Ovary (tissue), 3 donors: ENCODE measurements around the gene ARHGEF26.

Experiments
- EP300 ChIP-seq: sonication (generic); formaldehyde crosslinking; IDR thresholded peaks from one replicate; pipeline ENCODE4 v1.6.1; 2017; ENCODE audit warnings: antibody characterized with exemption
- POLR2A ChIP-seq: fragments of 450-650 bp; IDR thresholded peaks from one replicate; pipeline ENCODE4 v1.6.1; 2017; ENCODE audit warnings: antibody characterized with exemption, mild to moderate bottlenecking, moderate library complexity
- TF ChIP-seq, protein P1 (sequence below), 3 donors: fragments of 450-650 bp in 2 of 3; fragments of 200-600 bp in 1 of 3; IDR thresholded peaks; one replicate each; pipeline versions ENCODE4 v1.5.1 to v1.8.0; 2016 to 2022; ENCODE audit warnings: antibody characterized with exemption in 3 of 3, mild to moderate bottlenecking in 1 of 3
- donor health status: DM: no; HTN: no; CAD: no.

GRCh38 chr3:154139996-154140436 lies 18.8 kb downstream of the ARHGEF26 start:
- TF ChIP-seq, protein P1, sequence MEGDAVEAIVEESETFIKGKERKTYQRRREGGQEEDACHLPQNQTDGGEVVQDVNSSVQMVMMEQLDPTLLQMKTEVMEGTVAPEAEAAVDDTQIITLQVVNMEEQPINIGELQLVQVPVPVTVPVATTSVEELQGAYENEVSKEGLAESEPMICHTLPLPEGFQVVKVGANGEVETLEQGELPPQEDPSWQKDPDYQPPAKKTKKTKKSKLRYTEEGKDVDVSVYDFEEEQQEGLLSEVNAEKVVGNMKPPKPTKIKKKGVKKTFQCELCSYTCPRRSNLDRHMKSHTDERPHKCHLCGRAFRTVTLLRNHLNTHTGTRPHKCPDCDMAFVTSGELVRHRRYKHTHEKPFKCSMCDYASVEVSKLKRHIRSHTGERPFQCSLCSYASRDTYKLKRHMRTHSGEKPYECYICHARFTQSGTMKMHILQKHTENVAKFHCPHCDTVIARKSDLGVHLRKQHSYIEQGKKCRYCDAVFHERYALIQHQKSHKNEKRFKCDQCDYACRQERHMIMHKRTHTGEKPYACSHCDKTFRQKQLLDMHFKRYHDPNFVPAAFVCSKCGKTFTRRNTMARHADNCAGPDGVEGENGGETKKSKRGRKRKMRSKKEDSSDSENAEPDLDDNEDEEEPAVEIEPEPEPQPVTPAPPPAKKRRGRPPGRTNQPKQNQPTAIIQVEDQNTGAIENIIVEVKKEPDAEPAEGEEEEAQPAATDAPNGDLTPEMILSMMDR (IDR thresholded peaks at IDR 0.05): no peak
- TF ChIP-seq POLR2A (no peak), EP300 (no peak)
